Endothelial cell (in vitro differentiated cells): ENCODE results near the gene STX7. TPM values are rescaled to one million over a fixed set of nuclear protein-coding genes. Genes with fewer than 3 reads are reported as not detected.

Experiments used
- DNase-seq: peaks from one replicate; pipeline ENCODE4 v3.0.0; 2021; ENCODE audit warnings: low spot score
- H3K27ac Mint-ChIP-seq: one replicate; pipeline ENCODE4 v1.8.0; 2021; ENCODE audit warnings: mixed read lengths, inconsistent platforms; ENCODE audit not compliant: unreplicated experiment
- H3K27me3 Mint-ChIP-seq: one replicate; pipeline ENCODE4 v1.8.0; 2021; ENCODE audit warnings: mild to moderate bottlenecking, moderate library complexity, mixed read lengths, inconsistent platforms; ENCODE audit not compliant: unreplicated experiment
- H3K36me3 Mint-ChIP-seq: one replicate; pipeline ENCODE4 v1.8.0; 2021; ENCODE audit warnings: mild to moderate bottlenecking, low read depth, mixed read lengths, inconsistent platforms; ENCODE audit not compliant: unreplicated experiment
- H3K4me1 Mint-ChIP-seq: one replicate; pipeline ENCODE4 v1.8.0; 2021; ENCODE audit warnings: mild to moderate bottlenecking, mixed read lengths, inconsistent platforms; ENCODE audit not compliant: unreplicated experiment
- H3K4me3 Mint-ChIP-seq: one replicate; pipeline ENCODE4 v1.8.0; 2021; ENCODE audit warnings: mild to moderate bottlenecking, mixed read lengths, inconsistent platforms; ENCODE audit not compliant: unreplicated experiment
- H3K9me3 Mint-ChIP-seq: one replicate; pipeline ENCODE4 v1.8.0; 2021; ENCODE audit warnings: mixed read lengths, inconsistent platforms; ENCODE audit not compliant: unreplicated experiment
- CTCF ChIP-seq: fragments of 200-600 bp; sonication (generic); IDR thresholded peaks from one replicate; pipeline ENCODE4 v1.5.0; 2021; ENCODE audit warnings: antibody characterized with exemption; ENCODE audit not compliant: unreplicated experiment
- total RNA-seq: library from RNA; stranded (reverse); fragmentation: NEBNext Ultra II Directional; extraction: Animal tissue kit (Norgen Biotek cat#: 25700); gene quantifications from one replicate; pipeline ENCODE4 v1.2.1, GENCODE V29; 2021; ENCODE audit not compliant: unreplicated experiment

Gene STX7
- total RNA-seq, 1 donor from 2014 or later: 60.9 TPM

GRCh38 chr6:132404736-132405135 lies 108.2 kb downstream of the STX7 start:
- Mint-ChIP-seq H3K27ac (no peak overlapping the region), H3K36me3 (no peaks in the 10 kb centered on the region), H3K27me3 (peaks cover 3% of the 10 kb centered on the region), H3K9me3 (no peaks in the 10 kb centered on the region), H3K4me1 (peaks cover 13% of the 10 kb centered on the region), H3K4me3 (no peak overlapping the region)
- DNase-seq: no peak
- TF ChIP-seq CTCF: no peak

GRCh38 chr6:132404330-132404729 lies 108.6 kb downstream of the STX7 start:
- Mint-ChIP-seq H3K36me3 (no peaks in the 10 kb centered on the region), H3K27ac (no peak overlapping the region), H3K27me3 (peaks cover 3% of the 10 kb centered on the region), H3K4me1 (peaks cover 13% of the 10 kb centered on the region), H3K4me3 (no peak overlapping the region), H3K9me3 (no peaks in the 10 kb centered on the region)
- no peak for TF ChIP-seq CTCF
- DNase-seq: no peak

GRCh38 chr6:132401618-132402285 lies 111.2 kb downstream of the STX7 start:
- Mint-ChIP-seq H3K4me3 (peak overlapping the region; percentile 80), H3K4me1 (peaks cover 13% of the 10 kb centered on the region), H3K27ac (no peak overlapping the region), H3K9me3 (no peaks in the 10 kb centered on the region), H3K36me3 (no peaks in the 10 kb centered on the region), H3K27me3 (peaks cover 3% of the 10 kb centered on the region)
- TF ChIP-seq CTCF: no peak
- DNase-seq: no peak

- Mint-ChIP-seq H3K27me3 (peaks cover 3% of the 10 kb centered on the region), H3K36me3 (no peaks in the 10 kb centered on the region), H3K4me3 (peak within 1 kb of the TSS; percentile 80), H3K27ac (no peak within 1 kb of the TSS), H3K4me1 (peaks cover 9% of the 10 kb centered on the region), H3K9me3 (no peaks in the 10 kb centered on the region)
- DNase-seq: peak; percentile 52
- no peak for TF ChIP-seq CTCF
These were observed 111.9 kb downstream of the STX7 start, which contains the start of gene MOXD1 for GRCh38 chr6:132400883-132401617. TSS of gene MOXD1 (minus strand) at chr6:132401475. CDS start at chr6:132401426, 49 bp downstream.

- TF ChIP-seq CTCF: no peak
- peaks cover 8% of the 10 kb centered on the region for H3K4me1 Mint-ChIP-seq
- no peak for DNase-seq
- H3K27ac Mint-ChIP-seq: no peak overlapping the region
- no peaks in the 10 kb centered on the region for H3K9me3 Mint-ChIP-seq
- no peaks in the 10 kb centered on the region for H3K36me3 Mint-ChIP-seq
- H3K4me3 Mint-ChIP-seq: peak overlapping the region; percentile 78
- H3K27me3 Mint-ChIP-seq: peaks cover 3% of the 10 kb centered on the region
These were observed 112.4 kb downstream of the STX7 start for GRCh38 chr6:132400555-132400882.
